Left ventricle myocardium inferior (tissue), 1 donor: Measurements from ENCODE around the gene RAPGEF4. TPM values are rescaled to one million over a fixed set of nuclear protein-coding genes. Genes with fewer than 3 reads are reported as not detected.
A peak's percentile ranks its signal among the peaks of the same experiment; 100 is the strongest.

Experiments used
- DNase-seq: peaks from one replicate; pipeline ENCODE4 v3.0.0-alpha.2; 2020
- H3K27ac ChIP-seq: fragments of 200-600 bp; replicated peaks from 2 replicates; pipeline ENCODE4 v1.8.0; 2021
- H3K27me3 ChIP-seq: fragments of 200-600 bp; 2 replicates; pipeline ENCODE4 v1.8.0; 2021; ENCODE audit warnings: low read depth
- H3K36me3 ChIP-seq: fragments of 200-600 bp; 2 replicates; pipeline ENCODE4 v1.8.0; 2021
- H3K4me1 ChIP-seq: fragments of 200-600 bp; 2 replicates; pipeline ENCODE4 v1.8.0; 2021
- H3K4me3 ChIP-seq: fragments of 200-600 bp; 2 replicates; pipeline ENCODE4 v1.8.0; 2021; ENCODE audit warnings: mild to moderate bottlenecking, moderate library complexity
- H3K9me3 ChIP-seq: fragments of 200-600 bp; replicated peaks from 2 replicates; pipeline ENCODE4 v1.8.0; 2021
- intact Hi-C: fragments of 100-400 bp; cut with micrococcal nuclease; formaldehyde crosslinking; loops from one replicate; pipeline ENCODE4 v1.11.0; 2022
- total RNA-seq: library from RNA; stranded (reverse); fragmentation: NEBNext Ultra II Directional; extraction: Animal tissue kit (Norgen Biotek cat#: 25700); gene quantifications from one replicate; pipeline ENCODE4 v1.2.1, GENCODE V29; 2021
- TF ChIP-seq, protein P1 (sequence below): fragments of 200-600 bp; IDR thresholded peaks from 2 replicates; pipeline ENCODE4 v1.8.0; 2021; ENCODE audit warnings: antibody characterized with exemption, mild to moderate bottlenecking, borderline replicate concordance
- donor health status: DM: no; HTN: yes; CAD: no; lungs with severe emphysema.

RAPGEF4 gene
- total RNA-seq, 1 donor from 2014 or later, result 3.7 TPM

DNA sequence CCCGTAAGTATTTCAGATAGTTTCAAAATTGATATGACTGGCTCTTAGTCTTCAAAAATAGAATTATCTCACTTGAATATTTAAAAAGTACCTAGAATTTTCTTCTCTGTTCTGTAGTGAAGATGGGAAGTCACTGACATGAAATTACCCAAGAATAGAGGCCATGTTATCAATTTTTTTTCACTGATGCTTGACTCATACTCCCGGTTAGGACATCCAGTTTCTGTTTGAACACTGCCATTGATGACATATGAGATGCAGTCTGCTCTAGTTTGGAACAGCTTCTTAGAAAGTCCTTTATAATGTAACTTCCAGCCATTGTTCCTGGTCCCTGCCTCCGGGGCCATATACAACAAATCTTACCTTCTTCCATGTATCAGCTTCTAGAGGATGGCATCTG, 366.0 kb downstream of the RAPGEF4 start:
- Histone ChIP-seq H3K27me3 (no peaks in the 10 kb centered on the region), H3K4me1 (peaks cover 100% of the 10 kb centered on the region), H3K36me3 (peaks cover 7% of the 10 kb centered on the region), H3K9me3 (no peaks in the 10 kb centered on the region), H3K27ac (peak overlapping the region; percentile 34), H3K4me3 (no peak overlapping the region)
- DNase-seq, result no peak
- TF ChIP-seq, protein P1, sequence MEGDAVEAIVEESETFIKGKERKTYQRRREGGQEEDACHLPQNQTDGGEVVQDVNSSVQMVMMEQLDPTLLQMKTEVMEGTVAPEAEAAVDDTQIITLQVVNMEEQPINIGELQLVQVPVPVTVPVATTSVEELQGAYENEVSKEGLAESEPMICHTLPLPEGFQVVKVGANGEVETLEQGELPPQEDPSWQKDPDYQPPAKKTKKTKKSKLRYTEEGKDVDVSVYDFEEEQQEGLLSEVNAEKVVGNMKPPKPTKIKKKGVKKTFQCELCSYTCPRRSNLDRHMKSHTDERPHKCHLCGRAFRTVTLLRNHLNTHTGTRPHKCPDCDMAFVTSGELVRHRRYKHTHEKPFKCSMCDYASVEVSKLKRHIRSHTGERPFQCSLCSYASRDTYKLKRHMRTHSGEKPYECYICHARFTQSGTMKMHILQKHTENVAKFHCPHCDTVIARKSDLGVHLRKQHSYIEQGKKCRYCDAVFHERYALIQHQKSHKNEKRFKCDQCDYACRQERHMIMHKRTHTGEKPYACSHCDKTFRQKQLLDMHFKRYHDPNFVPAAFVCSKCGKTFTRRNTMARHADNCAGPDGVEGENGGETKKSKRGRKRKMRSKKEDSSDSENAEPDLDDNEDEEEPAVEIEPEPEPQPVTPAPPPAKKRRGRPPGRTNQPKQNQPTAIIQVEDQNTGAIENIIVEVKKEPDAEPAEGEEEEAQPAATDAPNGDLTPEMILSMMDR, result no peak
- intact Hi-C loops, result no loop called here

Other genes with a start within 250 kb of the RAPGEF4 start
- gene PDK1, start 179.8 kb upstream of the RAPGEF4 start, total RNA-seq, result 51.2 TPM